ENCODE results near the gene FAM43A.

- TF ChIP-seq EZH2 (IDR thresholded peaks at IDR 0.05; ENCODE audit: borderline replicate concordance, control insufficient read depth, low read depth, low read length), result no peak
- no peak for TF ChIP-seq ESRRA (IDR thresholded peaks at IDR 0.05; ENCODE audit: low read length)
- TF ChIP-seq ZSCAN29 (IDR thresholded peaks at IDR 0.05), result no peak
- TF ChIP-seq PML (IDR thresholded peaks at IDR 0.05; ENCODE audit: low read length), result no peak
- no peak for TF ChIP-seq CTCF (IDR thresholded peaks at IDR 0.05 in 2 of 3, conservative IDR thresholded peaks at IDR 0.05 in 1 of 3; ENCODE audit: control insufficient read depth in 2 of 3, extremely low read depth in 1 of 3, insufficient read depth in 1 of 3, low read depth in 3 of 3, low read length in 3 of 3)
- no peak for TF ChIP-seq POLR2AphosphoS5 (IDR thresholded peaks at IDR 0.05; ENCODE audit: low read length)
- no peak for TF ChIP-seq MXI1 (IDR thresholded peaks at IDR 0.05; ENCODE audit: low read depth, low read length)
- no peak for TF ChIP-seq SMARCA5 (IDR thresholded peaks at IDR 0.05)
- TF ChIP-seq PRDM15 (CRISPR knock-in tag; IDR thresholded peaks at IDR 0.05), result no peak
- TF ChIP-seq SMC3 (IDR thresholded peaks at IDR 0.05; ENCODE audit: borderline replicate concordance, low read length), result no peak
- no peak for TF ChIP-seq ZBED1 (IDR thresholded peaks at IDR 0.05; ENCODE audit: borderline replicate concordance)
- no peak for TF ChIP-seq USF2 (IDR thresholded peaks at IDR 0.05; ENCODE audit: borderline replicate concordance, low read depth, low read length)
- TF ChIP-seq ZNF687 (IDR thresholded peaks at IDR 0.05), result no peak
- no peak for TF ChIP-seq BHLHE40 (IDR thresholded peaks at IDR 0.05; ENCODE audit: borderline replicate concordance in 1 of 2, low read depth in 2 of 2, low read length in 1 of 2)
These were observed 10.0 kb upstream of the FAM43A start for GRCh38 chr3:194675680-194676079.

Measured in GM12878 (cell line).